Frontal cortex (tissue), 4 donors: ENCODE results near the gene IMMP2L. TPM values are rescaled to one million over a fixed set of nuclear protein-coding genes. Genes with fewer than 3 reads are reported as not detected.

Experiments used
- DNase-seq, 2 donors: peaks; one replicate each; pipeline ENCODE4 v3.0.0; 2012; ENCODE audit warnings: low spot score in 2 of 2
- FAIRE-seq: peaks from 2 replicates; lab custom pipeline; 2012; peaks lifted over from hg19 to GRCh38; lab: Jason Lieb, UNC
- total RNA-seq: library from RNA; depleted of rRNA; stranded (reverse); fragments of >200 nt; gene quantifications from one replicate; pipeline ENCODE4 v1.2.3, GENCODE V29; 2014
- donor health status: control.
- donor health status: control.
- donor health status: control.

Gene IMMP2L
- total RNA-seq, 1 donor from 2014 or later, result 9.8 TPM

GRCh38 chr7:111138586-111138985 is 423.7 kb downstream of the IMMP2L start:
- no peak for DNase-seq
- FAIRE-seq, result no peak

DNA sequence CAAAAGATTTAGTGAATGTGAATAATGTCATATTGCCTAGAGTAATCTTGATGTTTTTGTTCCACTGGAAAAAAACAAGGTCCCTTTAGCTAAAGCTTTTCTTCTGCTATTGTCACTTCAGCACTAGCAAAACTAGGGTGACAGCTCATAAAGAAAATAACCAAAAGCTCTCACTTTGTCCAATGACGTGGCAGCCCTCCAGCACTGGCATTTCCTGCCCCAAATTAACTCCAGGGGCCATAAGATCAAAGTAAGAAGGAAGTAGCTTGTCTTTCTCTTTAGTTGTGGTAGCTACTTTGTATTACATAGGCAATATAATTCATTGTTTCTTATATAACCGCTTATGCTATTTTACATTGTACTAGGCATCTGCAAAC is 424.1 kb downstream of the IMMP2L start:
- no peak for DNase-seq

DNA sequence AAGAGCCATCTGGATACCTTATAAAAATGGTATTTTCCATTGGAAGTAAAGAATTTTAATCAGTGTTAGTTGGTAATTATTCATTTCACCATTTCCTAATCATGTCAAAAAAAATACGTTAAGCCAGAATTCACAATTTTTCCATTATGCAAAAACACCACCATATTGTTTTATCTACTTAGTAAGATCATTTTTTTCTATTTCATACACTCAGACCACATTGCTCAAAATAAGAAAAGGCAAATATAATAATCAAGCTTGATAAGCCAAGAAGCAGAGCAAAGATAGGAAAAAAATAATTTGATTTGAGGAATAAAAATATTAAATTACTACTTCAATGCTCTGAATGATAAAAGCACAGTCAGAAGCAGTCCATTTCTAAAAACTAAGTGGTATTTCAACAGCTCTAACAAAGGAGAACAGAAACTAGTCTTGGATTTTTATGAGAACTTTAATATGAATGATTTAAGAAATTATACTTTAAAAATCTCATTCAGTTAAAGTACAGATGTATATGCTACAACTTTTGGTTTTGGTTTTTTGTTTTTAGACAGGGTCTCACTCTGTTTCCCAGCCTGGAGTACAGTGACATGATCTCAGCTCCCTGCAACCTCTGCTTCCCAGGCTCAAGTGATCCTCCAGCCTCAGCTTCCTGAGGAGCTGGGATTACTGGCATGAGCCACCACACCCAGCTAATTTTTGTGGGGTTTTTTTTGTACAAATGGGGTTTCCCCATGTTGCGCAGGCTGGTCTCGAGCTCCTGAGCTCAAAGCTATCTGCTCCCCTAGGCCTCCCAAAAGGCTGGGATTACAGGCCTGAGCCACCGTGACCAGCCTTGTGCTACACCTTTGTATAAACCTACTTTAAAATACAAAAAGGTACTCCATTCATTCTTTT is 424.7 kb downstream of the IMMP2L start:
- FAIRE-seq, result peak; percentile 10
- DNase-seq, result no peak

More for the DNA sequence above, 424.1 kb downstream of the IMMP2L start:
- no peak for FAIRE-seq

DNA sequence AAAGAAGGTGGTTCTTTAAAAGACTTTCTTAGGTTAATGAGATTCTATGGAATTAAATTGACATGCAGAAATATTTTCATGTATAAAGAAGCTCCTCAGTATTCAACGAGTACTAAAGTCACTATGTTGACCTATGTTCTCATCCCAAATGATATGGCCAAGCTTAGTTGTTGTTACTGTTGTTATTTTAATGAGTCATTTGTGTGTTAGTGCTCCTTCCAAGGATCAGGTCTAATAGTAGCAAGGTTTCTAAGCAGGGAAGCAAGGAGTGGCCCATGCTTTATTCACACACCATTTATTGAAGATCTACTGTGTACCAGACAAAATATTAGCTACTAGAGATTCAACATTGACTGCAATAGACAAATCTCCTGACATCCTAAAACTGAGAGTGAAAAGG is 429.5 kb downstream of the IMMP2L start:
- FAIRE-seq (no peak), DNase-seq (no peak)

DNA sequence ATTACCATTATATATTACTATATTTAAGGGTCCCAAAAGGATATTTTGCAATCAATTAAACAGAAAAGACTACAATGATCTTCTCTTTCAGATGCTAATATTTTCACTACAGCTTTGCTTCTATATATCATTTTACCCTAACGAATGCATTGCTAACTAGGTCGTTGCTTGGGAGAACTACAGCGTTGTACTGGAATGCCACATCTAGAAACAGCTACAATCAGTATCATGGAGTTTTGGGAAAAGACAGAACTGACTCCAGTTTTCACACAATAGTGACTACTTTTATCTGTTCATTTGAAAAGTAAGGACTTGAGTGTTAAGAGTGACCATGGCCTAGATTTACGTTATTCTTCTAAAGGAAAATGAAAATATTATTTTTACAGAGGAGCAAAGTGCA is 432.9 kb downstream of the IMMP2L start:
- no peak for DNase-seq
- no peak for FAIRE-seq

DNA sequence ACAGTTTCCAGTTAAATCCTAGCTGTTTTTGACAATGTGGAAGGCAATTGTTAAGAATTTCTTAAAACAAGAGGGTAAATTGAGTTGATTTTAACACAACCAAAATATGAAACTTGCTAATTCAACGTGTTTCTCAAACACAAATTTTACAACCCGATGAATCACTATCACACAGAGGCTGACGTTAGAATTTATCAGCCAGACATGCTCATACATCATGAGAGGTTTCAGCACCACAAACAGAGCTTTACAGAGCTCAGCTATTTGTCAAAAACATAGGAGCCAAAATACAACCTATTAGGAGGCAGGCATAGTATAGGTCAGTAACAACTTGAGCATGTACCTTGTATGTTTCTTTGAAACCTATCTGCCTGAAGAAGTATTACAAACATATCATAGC is 435.3 kb downstream of the IMMP2L start:
- FAIRE-seq, result no peak
- DNase-seq, result no peak

DNA sequence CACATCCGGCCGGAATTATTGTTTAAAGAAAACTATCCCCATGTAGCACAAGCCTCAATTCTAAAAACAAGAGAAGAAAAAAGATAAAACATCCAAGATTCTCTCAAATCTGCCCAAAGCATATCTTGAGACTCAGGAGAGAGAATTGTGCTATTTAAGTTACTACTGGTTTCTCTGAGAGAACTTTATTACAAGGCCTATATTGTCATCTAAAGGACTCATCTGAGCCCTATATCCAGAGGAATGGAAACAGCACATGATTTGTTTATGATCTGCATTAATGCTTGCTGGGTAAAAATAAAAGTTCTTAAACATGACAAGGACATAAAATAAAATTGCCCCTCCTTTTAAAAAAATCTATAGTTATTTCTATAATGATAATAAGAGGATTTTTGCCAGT is 446.3 kb downstream of the IMMP2L start:
- no peak for DNase-seq
- FAIRE-seq, result no peak

DNA sequence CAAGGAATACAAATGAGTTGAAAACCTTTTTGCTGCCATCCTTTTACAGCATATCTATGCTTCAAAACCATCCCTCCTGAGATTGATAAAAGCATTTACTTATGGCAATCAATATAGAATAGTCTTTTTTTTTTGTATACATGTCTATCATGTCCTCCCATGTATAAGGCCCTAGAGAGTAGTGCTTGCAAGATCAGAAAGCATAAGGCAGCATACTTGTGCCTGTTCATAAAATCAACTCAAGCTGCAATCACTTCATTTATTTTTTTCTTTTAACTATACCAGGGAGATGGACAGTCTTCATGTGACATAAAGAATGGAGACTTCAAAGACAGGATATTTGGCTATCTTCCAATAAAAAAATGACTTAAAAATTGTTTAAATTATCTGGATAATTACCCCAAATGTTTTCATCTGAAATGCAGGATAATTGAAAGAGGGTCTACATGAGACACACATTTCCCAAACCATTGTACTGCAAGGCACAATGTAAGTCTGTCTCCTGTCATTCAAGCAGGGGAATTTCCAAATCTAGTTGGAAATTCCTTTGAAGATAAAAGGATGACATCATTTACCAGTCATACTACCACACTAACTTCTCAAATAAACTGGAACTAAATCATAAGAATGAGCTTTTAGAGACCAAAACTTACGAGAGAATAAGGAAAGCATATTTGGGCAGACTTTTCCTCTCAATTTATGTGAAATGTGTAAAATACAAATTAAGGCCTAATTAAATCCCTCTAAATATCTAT is 448.9 kb downstream of the IMMP2L start:
- no peak for FAIRE-seq
- DNase-seq, result no peak

DNA sequence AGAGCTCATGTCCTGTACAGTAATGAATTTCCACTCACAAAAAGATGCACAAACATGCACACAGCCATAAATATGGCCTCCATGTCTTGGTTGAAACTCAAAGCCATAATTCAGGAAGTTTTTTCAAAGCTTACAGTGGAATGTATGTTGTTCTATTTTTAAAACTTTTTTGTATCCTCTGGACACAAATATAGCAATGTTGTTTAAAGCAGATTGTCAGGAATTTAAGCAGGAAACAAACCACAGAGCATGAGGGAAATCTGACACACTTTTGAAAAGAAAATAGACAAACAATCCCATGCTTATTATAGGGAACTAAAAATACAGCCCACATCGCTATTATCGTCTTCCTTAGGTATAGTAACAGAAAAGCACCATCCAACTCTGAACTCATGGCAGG is 449.9 kb downstream of the IMMP2L start:
- no peak for FAIRE-seq

DNA sequence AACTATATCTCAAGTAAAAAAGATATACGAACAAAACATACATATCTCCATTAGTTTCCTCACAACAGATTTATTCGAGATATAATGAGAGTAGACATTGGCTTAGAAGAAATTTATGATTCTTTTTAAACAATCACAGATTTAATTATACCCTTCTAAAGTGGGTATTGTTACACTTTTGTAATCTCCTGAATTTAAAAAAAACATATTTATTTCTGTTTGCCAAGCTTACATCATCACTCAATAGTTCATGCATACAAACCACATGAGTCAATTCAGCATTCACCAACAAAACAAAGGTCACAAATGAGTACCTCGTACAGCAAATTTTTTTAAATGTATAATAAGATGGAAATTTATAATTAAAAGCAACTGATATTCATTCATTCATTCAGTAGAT is 453.8 kb downstream of the IMMP2L start:
- FAIRE-seq, result no peak
- DNase-seq, result no peak

More for the DNA sequence above, 449.9 kb downstream of the IMMP2L start:
- DNase-seq, result no peak

DNA sequence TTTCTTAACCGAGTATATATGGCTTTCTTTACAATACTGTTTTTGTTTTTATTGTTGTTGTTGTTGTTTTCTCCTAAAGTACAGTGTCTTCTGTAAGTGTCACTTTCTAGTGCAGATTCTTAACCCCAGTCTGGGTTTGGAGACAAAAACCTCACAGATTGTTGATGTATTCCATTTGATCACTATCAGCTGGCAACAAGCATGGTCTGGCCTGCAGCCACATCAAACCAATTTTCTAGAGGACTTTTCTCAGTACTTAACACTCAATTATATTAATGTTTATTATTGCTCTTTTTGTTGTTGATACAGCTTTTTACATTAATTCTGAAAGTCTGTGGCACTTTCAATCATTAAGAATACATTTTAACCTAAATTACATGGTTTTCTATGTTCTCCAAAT is 454.3 kb downstream of the IMMP2L start:
- FAIRE-seq (no peak), DNase-seq (no peak)

DNA sequence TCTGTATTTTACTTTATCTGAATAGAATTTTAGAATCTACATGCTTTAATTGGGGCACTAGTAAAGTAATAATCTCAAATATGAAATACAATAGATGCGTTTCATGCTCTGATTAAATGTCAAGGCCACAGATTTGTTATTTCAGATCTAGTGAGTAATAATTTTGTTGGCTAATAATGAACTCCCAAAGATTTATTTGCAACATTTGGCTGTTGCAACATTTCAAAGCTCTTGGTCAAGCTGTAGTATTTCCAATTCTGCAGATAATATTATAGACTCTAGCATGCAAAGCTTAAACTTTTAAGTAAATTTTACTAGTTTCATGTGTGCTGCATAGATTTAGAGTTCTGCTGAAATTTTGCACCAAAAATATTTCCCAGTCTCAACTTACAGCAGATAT is 454.7 kb downstream of the IMMP2L start:
- DNase-seq, result no peak
- no peak for FAIRE-seq

DNA sequence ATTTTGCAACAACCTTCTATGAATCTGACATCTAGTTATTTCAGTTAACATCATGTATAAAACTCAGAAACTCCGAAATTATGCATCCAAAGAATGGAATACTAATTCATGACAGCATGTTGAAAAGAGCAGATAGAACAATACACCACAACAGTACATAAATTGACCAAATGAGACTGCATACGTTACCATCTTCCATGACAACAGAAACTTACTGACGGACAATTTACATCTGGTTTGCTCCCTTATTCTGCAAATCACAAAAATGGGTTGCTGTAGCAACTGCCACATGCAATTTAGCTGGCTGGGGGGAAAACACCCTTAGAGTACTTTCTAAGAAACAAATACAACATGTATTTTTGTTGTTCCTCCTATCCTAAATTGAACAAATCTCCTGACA is 457.0 kb downstream of the IMMP2L start:
- FAIRE-seq, result no peak
- DNase-seq, result no peak

- no peak for DNase-seq
- no peak for FAIRE-seq
Observed at GRCh38 chr7:111104710-111105109, 457.6 kb downstream of the IMMP2L start.

DNA sequence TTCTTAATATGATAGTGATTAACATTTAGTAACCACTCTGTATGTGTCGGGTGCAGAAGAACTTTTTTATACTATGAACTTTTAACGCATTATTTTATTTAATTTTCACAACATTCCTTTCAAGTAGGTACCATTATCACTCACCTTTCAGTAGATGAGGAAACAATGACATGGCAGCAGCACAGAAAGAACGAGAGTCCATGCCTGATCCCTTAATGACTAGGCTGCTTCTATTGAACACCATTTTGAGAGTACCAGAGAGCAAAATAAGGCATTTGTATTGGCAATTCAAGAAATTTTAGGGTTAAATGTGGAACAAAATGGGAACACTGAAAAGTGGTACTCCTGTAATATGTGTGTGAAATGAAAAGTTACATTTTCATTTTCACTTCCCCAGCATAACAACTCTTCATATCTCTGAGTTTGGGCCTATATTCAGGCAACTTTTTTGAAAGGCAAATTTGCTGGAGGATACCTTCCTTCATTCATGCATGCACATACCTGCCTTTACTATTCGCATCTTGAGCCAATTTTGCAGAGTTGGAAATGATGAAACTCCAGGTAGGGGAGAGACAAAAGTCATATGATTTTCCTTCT is 458.5 kb downstream of the IMMP2L start:
- DNase-seq (no peak), FAIRE-seq (no peak)

DNA sequence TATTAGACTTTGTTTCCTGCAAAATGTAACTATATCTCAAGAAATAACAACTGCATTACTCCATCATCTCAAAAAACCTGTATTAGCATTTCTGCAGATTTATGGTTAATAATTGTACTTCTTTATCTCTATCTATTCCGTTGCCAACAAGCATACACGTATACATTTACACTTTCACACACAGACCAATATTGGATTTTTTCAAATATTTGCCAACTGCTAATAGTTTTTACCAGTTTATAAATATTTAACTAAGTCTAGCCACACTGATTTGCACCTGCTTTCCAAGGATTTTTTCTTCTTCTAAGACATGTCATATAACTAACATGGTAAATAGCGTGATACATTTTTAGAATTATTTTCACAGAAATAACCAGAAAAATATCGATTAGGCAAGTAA is 459.2 kb downstream of the IMMP2L start:
- DNase-seq, result no peak
- no peak for FAIRE-seq

- FAIRE-seq (no peak), DNase-seq (no peak)
Observed at GRCh38 chr7:111101856-111102646, 460.2 kb downstream of the IMMP2L start.

GRCh38 chr7:111098926-111099250 is 463.4 kb downstream of the IMMP2L start:
- DNase-seq (no peak), FAIRE-seq (no peak)

DNA sequence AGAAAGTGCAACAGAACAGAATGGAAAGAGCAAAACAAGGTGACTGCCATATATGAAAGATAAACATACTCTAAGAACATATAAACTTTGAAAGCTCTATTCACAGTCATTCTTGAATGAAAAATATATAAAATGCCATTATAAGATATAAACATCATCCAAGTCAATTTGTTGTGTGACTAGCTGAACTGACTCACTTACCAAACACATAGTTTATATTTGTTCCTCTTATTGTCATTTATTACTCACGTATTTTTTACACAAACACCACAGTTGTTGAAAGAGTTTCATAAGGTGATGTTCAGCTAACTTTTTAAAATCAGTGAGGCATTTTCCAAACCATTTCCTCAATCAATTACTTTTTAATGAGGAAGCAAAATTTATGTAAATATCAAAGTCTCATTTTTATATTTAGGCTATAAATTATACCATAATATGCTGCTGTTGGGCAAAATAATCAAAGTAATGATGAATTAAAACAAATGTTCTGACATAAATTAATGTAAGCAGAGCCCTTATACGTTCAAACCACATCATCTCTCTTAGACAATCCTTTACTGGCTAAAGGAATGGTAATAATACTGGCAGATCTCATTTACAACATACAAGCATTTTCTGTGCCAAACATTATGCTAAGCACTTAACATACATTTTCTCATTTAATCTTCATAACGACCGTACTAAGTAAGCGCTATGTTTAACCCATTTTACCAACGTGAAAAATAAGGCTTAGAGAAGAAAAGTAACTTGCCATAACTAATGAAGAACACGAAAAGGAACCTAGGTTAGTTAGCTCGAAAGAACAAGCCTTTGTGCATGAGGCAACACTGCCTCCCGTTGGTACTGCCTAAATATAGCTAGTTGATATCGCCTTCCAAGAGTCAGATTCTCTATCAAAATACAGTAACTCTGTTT is 464.0 kb downstream of the IMMP2L start:
- DNase-seq (no peak), FAIRE-seq (peak; percentile 15)
